Tibial artery (tissue), 4 donors: ENCODE data around the gene CUTC.

Experiments used
- DNase-seq, 2 donors: peaks; one replicate each; pipeline ENCODE4 v3.0.0-alpha.2; 2019
- H3K27ac ChIP-seq, 2 donors: fragments of 200-600 bp; sonication (generic) in 1 of 2; 1 replicate in 1 of 2; 2 replicates in 1 of 2; pipeline ENCODE4 v1.5.1; 2018 to 2019; ENCODE audit warnings: mild to moderate bottlenecking in 1 of 2
- H3K27me3 ChIP-seq, 2 donors: fragments of 200-600 bp; sonication (generic) in 1 of 2; one replicate each; pipeline versions ENCODE4 v1.5.1 to v1.6.0; 2016 to 2019
- H3K36me3 ChIP-seq, 3 donors: fragments of 200-600 bp; sonication (generic) in 2 of 3; one replicate each; pipeline ENCODE4 v1.5.1; 2016 to 2019; ENCODE audit warnings: mild to moderate bottlenecking in 2 of 3
- H3K4me1 ChIP-seq, 4 donors: fragments of 200-600 bp; sonication (generic) in 2 of 4; 1 replicate in 3 of 4; 2 replicates in 1 of 4; pipeline ENCODE4 v1.5.1; 2016 to 2019
- H3K4me3 ChIP-seq, 2 donors: fragments of 200-600 bp; sonication (generic) in 1 of 2; 1 replicate in 1 of 2; 2 replicates in 1 of 2; pipeline ENCODE4 v1.5.1; 2018 to 2019; ENCODE audit warnings: mild to moderate bottlenecking in 2 of 2
- H3K9me3 ChIP-seq, 3 donors: fragments of 200-600 bp; sonication (generic) in 1 of 3; one replicate each; pipeline ENCODE4 v1.5.1; 2016 to 2019
- CTCF ChIP-seq, 2 experiments: fragments of 200-600 bp in 1 of 2; fragments of 450-650 bp in 1 of 2; IDR thresholded peaks; one replicate each; pipeline ENCODE4 v1.5.1; 2017 to 2019; ENCODE audit warnings: antibody characterized with exemption in 2 of 2, mild to moderate bottlenecking in 1 of 2, moderate library complexity in 1 of 2
- intact Hi-C: fragments of 100-400 bp; cut with DNase I; formaldehyde crosslinking; loops from one replicate; pipeline ENCODE4 v1.15.0; 2023; ENCODE audit warnings: low total_unique reads

Gene CUTC

GRCh38 chr10:99732033-99732842 lies at the start of gene CUTC, which contains the start of gene COX15:
Gene CUTC, plus strand, starts transcription at chr10:99732234. Its CDS starts 115 bp downstream, at chr10:99732349.
Gene COX15, minus strand, starts transcription at chr10:99732127. Its CDS starts 78 bp downstream, at chr10:99732049.
- intact Hi-C loops, result loop anchor here (5.0 kb wide), 1 partner anchor 110 kb away; the partner anchor contains the start of gene SLC25A28
- Histone ChIP-seq H3K36me3 (peaks cover 11 to 25% (median 19%) of the 10 kb centered on the region in 3 donors), H3K4me3 (peak within 1 kb of the TSS; percentile 91 to 92), H3K27me3 (no peaks in the 10 kb centered on the region), H3K4me1 (peaks cover 0 to 29% (median 19%) of the 10 kb centered on the region in 4 donors), H3K9me3 (no peaks in the 10 kb centered on the region), H3K27ac (peak within 1 kb of the TSS; percentile 92 to 95)
- peak; percentile 95 to 99 for DNase-seq
- TF ChIP-seq CTCF (IDR thresholded peaks at IDR 0.05), result peak; percentile 7 to 45

- TF ChIP-seq CTCF (IDR thresholded peaks at IDR 0.05), result no peak
- Histone ChIP-seq H3K36me3 (peaks cover 18 to 35% (median 27%) of the 10 kb centered on the region in 3 donors), H3K4me1 (no peaks in the 10 kb centered on the region), H3K27ac (no peak overlapping the region), H3K27me3 (no peaks in the 10 kb centered on the region), H3K9me3 (no peaks in the 10 kb centered on the region), H3K4me3 (no peak overlapping the region)
- intact Hi-C loops, result no loop called here
- no peak for DNase-seq
These were observed 49.3 kb upstream of the CUTC start for GRCh38 chr10:99682752-99683151.

GRCh38 chr10:99685597-99685967 lies 46.5 kb upstream of the CUTC start:
- no peak for TF ChIP-seq CTCF (IDR thresholded peaks at IDR 0.05)
- no peaks in the 10 kb centered on the region for H3K4me1 ChIP-seq
- DNase-seq, result no peak
- peaks cover 15 to 28% (median 16%) of the 10 kb centered on the region in 3 donors for H3K36me3 ChIP-seq
- no peak overlapping the region for H3K4me3 ChIP-seq
- no peaks in the 10 kb centered on the region for H3K9me3 ChIP-seq
- intact Hi-C loops, result no loop called here
- no peaks in the 10 kb centered on the region for H3K27me3 ChIP-seq
- no peak overlapping the region for H3K27ac ChIP-seq

GRCh38 chr10:99689461-99689860 lies 42.6 kb upstream of the CUTC start:
- no peaks in the 10 kb centered on the region for H3K27me3 ChIP-seq
- no peak overlapping the region for H3K4me3 ChIP-seq
- no peak for TF ChIP-seq CTCF (IDR thresholded peaks at IDR 0.05)
- no peak for DNase-seq
- H3K9me3 ChIP-seq, result no peaks in the 10 kb centered on the region
- H3K27ac ChIP-seq, result no peak overlapping the region
- H3K36me3 ChIP-seq, result peaks cover 10 to 46% (median 11%) of the 10 kb centered on the region in 3 donors
- intact Hi-C loops, result no loop called here
- H3K4me1 ChIP-seq, result no peaks in the 10 kb centered on the region

GRCh38 chr10:99693933-99694583 lies 38.0 kb upstream of the CUTC start:
- TF ChIP-seq CTCF (IDR thresholded peaks at IDR 0.05), result no peak
- intact Hi-C loops, result no loop called here
- Histone ChIP-seq H3K27me3 (no peaks in the 10 kb centered on the region), H3K4me1 (no peaks in the 10 kb centered on the region), H3K36me3 (peaks cover 31 to 70% (median 35%) of the 10 kb centered on the region in 3 donors), H3K27ac (no peak overlapping the region), H3K4me3 (no peak overlapping the region), H3K9me3 (no peaks in the 10 kb centered on the region)
- no peak for DNase-seq
